IMR-90 (cell line): ENCODE measurements around the gene TENT5C.

Experiments
- BHLHE40 ChIP-seq: fragments of 150-350 bp; IDR thresholded peaks from 2 replicates; pipeline ENCODE4 v1.6.1; 2016; ENCODE audit warnings: mild to moderate bottlenecking, low read depth, low read length
- POLR2A ChIP-seq: IDR thresholded peaks from 2 replicates; pipeline ENCODE4 v1.6.1; 2012; ENCODE audit warnings: mild to moderate bottlenecking, low read depth, low read length
- RAD21 ChIP-seq: IDR thresholded peaks from 2 replicates; pipeline ENCODE4 v1.6.1; 2012; ENCODE audit warnings: low read length, improper control_type of control experiment
- TF ChIP-seq, protein P1 (sequence below): conservative IDR thresholded peaks from 2 replicates; pipeline ENCODE4 v1.5.1; 2012; ENCODE audit warnings: mild to moderate bottlenecking, low read depth, low read length, improper control_type of control experiment

DNA sequence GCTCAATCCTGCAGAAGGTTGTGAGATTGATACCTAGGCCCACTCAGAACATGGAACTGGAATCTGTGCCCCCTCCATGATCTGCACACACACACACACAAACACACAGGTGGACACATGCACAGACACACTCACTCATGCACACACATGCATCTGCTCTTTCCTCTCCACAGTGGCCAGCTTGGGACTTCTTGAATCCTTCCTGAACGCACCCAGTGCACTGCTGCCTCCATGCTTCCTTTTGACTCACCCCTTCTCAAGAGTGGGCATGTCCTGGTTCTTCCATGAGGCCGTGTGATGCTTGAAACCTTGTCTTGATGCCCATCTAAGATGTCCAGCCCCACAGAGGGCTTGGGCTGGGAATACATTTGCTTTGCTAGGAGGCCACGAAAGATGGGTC is 25.4 kb upstream of the TENT5C start:
- TF ChIP-seq, protein P1, sequence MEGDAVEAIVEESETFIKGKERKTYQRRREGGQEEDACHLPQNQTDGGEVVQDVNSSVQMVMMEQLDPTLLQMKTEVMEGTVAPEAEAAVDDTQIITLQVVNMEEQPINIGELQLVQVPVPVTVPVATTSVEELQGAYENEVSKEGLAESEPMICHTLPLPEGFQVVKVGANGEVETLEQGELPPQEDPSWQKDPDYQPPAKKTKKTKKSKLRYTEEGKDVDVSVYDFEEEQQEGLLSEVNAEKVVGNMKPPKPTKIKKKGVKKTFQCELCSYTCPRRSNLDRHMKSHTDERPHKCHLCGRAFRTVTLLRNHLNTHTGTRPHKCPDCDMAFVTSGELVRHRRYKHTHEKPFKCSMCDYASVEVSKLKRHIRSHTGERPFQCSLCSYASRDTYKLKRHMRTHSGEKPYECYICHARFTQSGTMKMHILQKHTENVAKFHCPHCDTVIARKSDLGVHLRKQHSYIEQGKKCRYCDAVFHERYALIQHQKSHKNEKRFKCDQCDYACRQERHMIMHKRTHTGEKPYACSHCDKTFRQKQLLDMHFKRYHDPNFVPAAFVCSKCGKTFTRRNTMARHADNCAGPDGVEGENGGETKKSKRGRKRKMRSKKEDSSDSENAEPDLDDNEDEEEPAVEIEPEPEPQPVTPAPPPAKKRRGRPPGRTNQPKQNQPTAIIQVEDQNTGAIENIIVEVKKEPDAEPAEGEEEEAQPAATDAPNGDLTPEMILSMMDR: no peak
- TF ChIP-seq POLR2A (no peak), RAD21 (no peak), BHLHE40 (no peak)
